Activated gamma-delta T cell treated with anti-CD3 and anti-CD28 coated beads, Interleukin-2, amount 50 U/mL, for 16 hours (primary cell): Measurements from ENCODE around the gene CD244.
"Not testable (repeated sequence)": the region's sequence is repeated elsewhere in the genome, so short reads cannot be mapped to it uniquely, and the experiment has no call there.

ENCODE experiments used
- DNase-seq: peaks from one replicate; pipeline ENCODE4 v3.0.0-alpha.2; 2020; ENCODE audit warnings: low read depth

The CD244 gene

GRCh38 chr1:160862203-160863060, at the start of gene CD244:
Gene CD244, minus strand, starts transcription at chr1:160862887. Its CDS starts 210 bp downstream, at chr1:160862677.
- DNase-seq, result peak; percentile 61

- no peak for DNase-seq
These were observed 49.2 kb upstream of the CD244 start for GRCh38 chr1:160911925-160912324.

GRCh38 chr1:160911441-160911840, 48.8 kb upstream of the CD244 start:
- DNase-seq, result no peak

- no peak for DNase-seq
These were observed 47.6 kb upstream of the CD244 start for GRCh38 chr1:160910170-160910750.

GRCh38 chr1:160907976-160908375, 45.3 kb upstream of the CD244 start:
- no peak for DNase-seq

GRCh38 chr1:160905617-160905989, 42.9 kb upstream of the CD244 start:
- DNase-seq, result no peak

- DNase-seq, result no peak
These were observed 42.3 kb upstream of the CD244 start for GRCh38 chr1:160904783-160905616.

- DNase-seq, result not testable (repeated sequence)
These were observed 39.6 kb upstream of the CD244 start for GRCh38 chr1:160902251-160902650.

- no peak for DNase-seq
These were observed 39.1 kb upstream of the CD244 start for GRCh38 chr1:160901768-160902167.

GRCh38 chr1:160900683-160901082, 38.0 kb upstream of the CD244 start:
- DNase-seq, result not testable (repeated sequence)

- DNase-seq, result not testable (repeated sequence)
These were observed 31.9 kb upstream of the CD244 start for GRCh38 chr1:160894368-160895135.

GRCh38 chr1:160891474-160891873, 28.8 kb upstream of the CD244 start:
- DNase-seq, result no peak

GRCh38 chr1:160888926-160889325, 26.2 kb upstream of the CD244 start:
- DNase-seq, result no peak

GRCh38 chr1:160887071-160887470, 24.4 kb upstream of the CD244 start:
- DNase-seq, result no peak

GRCh38 chr1:160885042-160885441, 22.4 kb upstream of the CD244 start, which contains the start of gene ITLN1:
Gene ITLN1, minus strand, starts transcription at chr1:160885180. Its CDS starts 303 bp downstream, at chr1:160884877.
- no peak for DNase-seq

- no peak for DNase-seq
These were observed 21.9 kb upstream of the CD244 start for GRCh38 chr1:160884579-160884978.

- no peak for DNase-seq
These were observed 21.2 kb upstream of the CD244 start for GRCh38 chr1:160883581-160884513.

GRCh38 chr1:160882582-160882981, 19.9 kb upstream of the CD244 start:
- DNase-seq, result no peak

GRCh38 chr1:160881264-160881663, 18.6 kb upstream of the CD244 start:
- not testable (repeated sequence) for DNase-seq

- no peak for DNase-seq
These were observed 17.5 kb upstream of the CD244 start for GRCh38 chr1:160880216-160880615.

- DNase-seq, result peak; percentile 31
These were observed 16.4 kb upstream of the CD244 start for GRCh38 chr1:160879056-160879455.
